H1 (cell line): ENCODE results near the gene NAP1L1.

Experiments used
- CHD2 ChIP-seq: IDR thresholded peaks from 2 replicates; pipeline ENCODE4 v1.6.1; 2012; ENCODE audit warnings: low read length, improper control_type of control experiment
- CTCF ChIP-seq, 3 experiments: IDR thresholded peaks; 1 replicate in 2 of 3; 2 replicates in 1 of 3; pipeline versions ENCODE4 v1.5.1 to v1.6.1; 2011; ENCODE audit warnings: low read length in 3 of 3, mild to moderate bottlenecking in 3 of 3, inconsistent platforms in 2 of 3, low read depth in 1 of 3, moderate library complexity in 1 of 3; ENCODE audit not compliant: insufficient read depth in 1 of 3; ENCODE audit errors: control extremely low read depth in 1 of 3
- EP300 ChIP-seq, 2 experiments: IDR thresholded peaks; 1 replicate in 1 of 2; 2 replicates in 1 of 2; pipeline ENCODE4 v1.6.1; 2011 to 2012; ENCODE audit warnings: low read depth in 2 of 2, low read length in 2 of 2, mild to moderate bottlenecking in 2 of 2, borderline replicate concordance in 1 of 2, inconsistent platforms in 1 of 2, moderate library complexity in 1 of 2
- POLR2AphosphoS5 ChIP-seq: IDR thresholded peaks from 2 replicates; pipeline ENCODE4 v1.6.1; 2011; ENCODE audit warnings: low read depth, low read length
- TF ChIP-seq, protein P1 (sequence below): IDR thresholded peaks from 2 replicates; pipeline ENCODE4 v1.6.1; 2011; ENCODE audit warnings: low read length, improper control_type of control experiment
- TF ChIP-seq, protein P2 (sequence below): fragments of 300-600 bp; sonication (generic); IDR thresholded peaks from 2 replicates; pipeline ENCODE4 v1.7.1; 2012; ENCODE audit warnings: low read length, moderate library complexity, mild to moderate bottlenecking, inconsistent platforms; ENCODE audit not compliant: insufficient replicate concordance

DNA sequence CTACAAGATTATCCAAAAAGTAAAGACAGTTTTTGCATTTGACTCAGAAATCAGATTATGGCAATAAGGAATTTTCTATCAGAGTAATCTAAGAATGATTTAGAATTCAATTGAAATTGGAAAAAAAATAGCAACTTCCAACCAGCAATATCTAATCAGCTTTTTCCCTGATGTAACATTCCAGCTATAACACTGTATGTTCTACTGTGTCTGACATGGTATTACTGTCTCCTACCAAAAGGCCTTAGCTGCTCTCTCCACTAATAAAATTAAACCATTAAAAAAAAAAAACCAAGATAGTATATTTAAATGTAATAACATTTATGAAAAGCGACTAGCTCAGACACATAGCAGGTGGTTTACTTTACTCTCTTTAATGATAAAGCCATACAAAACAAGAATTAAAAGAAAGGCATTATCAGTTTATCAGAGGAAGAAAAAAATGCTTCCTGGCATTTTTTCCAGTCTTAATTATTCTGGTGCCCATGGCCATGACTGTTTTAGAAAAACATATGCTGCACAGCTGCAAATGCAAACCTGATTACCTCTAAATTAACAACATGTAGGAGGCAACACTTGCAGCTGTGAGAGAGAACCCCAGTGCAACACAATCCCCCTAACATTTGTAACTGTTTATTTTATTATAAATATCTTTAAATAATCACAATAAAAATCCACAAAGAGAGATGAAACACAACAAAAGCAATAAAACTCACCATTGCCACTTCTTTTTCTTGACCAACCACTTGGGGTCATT, 81.7 kb downstream of the NAP1L1 start:
- TF ChIP-seq CTCF (IDR thresholded peaks at IDR 0.05; ENCODE audit: control extremely low read depth in 1 of 3, insufficient read depth in 1 of 3, low read depth in 1 of 3, low read length in 3 of 3) (no peak), POLR2AphosphoS5 (no peak), EP300 (IDR thresholded peaks at IDR 0.05; ENCODE audit: borderline replicate concordance in 1 of 2, low read depth in 2 of 2, low read length in 2 of 2) (no peak), CHD2 (no peak)
- TF ChIP-seq, protein P1, sequence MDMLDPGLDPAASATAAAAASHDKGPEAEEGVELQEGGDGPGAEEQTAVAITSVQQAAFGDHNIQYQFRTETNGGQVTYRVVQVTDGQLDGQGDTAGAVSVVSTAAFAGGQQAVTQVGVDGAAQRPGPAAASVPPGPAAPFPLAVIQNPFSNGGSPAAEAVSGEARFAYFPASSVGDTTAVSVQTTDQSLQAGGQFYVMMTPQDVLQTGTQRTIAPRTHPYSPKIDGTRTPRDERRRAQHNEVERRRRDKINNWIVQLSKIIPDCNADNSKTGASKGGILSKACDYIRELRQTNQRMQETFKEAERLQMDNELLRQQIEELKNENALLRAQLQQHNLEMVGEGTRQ, result no peak
- TF ChIP-seq, protein P2, sequence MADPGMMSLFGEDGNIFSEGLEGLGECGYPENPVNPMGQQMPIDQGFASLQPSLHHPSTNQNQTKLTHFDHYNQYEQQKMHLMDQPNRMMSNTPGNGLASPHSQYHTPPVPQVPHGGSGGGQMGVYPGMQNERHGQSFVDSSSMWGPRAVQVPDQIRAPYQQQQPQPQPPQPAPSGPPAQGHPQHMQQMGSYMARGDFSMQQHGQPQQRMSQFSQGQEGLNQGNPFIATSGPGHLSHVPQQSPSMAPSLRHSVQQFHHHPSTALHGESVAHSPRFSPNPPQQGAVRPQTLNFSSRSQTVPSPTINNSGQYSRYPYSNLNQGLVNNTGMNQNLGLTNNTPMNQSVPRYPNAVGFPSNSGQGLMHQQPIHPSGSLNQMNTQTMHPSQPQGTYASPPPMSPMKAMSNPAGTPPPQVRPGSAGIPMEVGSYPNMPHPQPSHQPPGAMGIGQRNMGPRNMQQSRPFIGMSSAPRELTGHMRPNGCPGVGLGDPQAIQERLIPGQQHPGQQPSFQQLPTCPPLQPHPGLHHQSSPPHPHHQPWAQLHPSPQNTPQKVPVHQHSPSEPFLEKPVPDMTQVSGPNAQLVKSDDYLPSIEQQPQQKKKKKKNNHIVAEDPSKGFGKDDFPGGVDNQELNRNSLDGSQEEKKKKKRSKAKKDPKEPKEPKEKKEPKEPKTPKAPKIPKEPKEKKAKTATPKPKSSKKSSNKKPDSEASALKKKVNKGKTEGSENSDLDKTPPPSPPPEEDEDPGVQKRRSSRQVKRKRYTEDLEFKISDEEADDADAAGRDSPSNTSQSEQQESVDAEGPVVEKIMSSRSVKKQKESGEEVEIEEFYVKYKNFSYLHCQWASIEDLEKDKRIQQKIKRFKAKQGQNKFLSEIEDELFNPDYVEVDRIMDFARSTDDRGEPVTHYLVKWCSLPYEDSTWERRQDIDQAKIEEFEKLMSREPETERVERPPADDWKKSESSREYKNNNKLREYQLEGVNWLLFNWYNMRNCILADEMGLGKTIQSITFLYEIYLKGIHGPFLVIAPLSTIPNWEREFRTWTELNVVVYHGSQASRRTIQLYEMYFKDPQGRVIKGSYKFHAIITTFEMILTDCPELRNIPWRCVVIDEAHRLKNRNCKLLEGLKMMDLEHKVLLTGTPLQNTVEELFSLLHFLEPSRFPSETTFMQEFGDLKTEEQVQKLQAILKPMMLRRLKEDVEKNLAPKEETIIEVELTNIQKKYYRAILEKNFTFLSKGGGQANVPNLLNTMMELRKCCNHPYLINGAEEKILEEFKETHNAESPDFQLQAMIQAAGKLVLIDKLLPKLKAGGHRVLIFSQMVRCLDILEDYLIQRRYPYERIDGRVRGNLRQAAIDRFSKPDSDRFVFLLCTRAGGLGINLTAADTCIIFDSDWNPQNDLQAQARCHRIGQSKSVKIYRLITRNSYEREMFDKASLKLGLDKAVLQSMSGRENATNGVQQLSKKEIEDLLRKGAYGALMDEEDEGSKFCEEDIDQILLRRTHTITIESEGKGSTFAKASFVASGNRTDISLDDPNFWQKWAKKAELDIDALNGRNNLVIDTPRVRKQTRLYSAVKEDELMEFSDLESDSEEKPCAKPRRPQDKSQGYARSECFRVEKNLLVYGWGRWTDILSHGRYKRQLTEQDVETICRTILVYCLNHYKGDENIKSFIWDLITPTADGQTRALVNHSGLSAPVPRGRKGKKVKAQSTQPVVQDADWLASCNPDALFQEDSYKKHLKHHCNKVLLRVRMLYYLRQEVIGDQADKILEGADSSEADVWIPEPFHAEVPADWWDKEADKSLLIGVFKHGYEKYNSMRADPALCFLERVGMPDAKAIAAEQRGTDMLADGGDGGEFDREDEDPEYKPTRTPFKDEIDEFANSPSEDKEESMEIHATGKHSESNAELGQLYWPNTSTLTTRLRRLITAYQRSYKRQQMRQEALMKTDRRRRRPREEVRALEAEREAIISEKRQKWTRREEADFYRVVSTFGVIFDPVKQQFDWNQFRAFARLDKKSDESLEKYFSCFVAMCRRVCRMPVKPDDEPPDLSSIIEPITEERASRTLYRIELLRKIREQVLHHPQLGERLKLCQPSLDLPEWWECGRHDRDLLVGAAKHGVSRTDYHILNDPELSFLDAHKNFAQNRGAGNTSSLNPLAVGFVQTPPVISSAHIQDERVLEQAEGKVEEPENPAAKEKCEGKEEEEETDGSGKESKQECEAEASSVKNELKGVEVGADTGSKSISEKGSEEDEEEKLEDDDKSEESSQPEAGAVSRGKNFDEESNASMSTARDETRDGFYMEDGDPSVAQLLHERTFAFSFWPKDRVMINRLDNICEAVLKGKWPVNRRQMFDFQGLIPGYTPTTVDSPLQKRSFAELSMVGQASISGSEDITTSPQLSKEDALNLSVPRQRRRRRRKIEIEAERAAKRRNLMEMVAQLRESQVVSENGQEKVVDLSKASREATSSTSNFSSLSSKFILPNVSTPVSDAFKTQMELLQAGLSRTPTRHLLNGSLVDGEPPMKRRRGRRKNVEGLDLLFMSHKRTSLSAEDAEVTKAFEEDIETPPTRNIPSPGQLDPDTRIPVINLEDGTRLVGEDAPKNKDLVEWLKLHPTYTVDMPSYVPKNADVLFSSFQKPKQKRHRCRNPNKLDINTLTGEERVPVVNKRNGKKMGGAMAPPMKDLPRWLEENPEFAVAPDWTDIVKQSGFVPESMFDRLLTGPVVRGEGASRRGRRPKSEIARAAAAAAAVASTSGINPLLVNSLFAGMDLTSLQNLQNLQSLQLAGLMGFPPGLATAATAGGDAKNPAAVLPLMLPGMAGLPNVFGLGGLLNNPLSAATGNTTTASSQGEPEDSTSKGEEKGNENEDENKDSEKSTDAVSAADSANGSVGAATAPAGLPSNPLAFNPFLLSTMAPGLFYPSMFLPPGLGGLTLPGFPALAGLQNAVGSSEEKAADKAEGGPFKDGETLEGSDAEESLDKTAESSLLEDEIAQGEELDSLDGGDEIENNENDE, result no peak
